Activated CD8-positive, alpha-beta memory T cell treated with anti-CD3 and anti-CD28 coated beads, Interleukin-2, amount 50 U/mL, for 4 hours (primary cell): ENCODE data around the gene SLC14A1.
"Not testable (repeated sequence)": the region's sequence is repeated elsewhere in the genome, so short reads cannot be mapped to it uniquely, and the experiment has no call there.

Experiments
- DNase-seq: peaks from one replicate; pipeline ENCODE4 v3.0.0-alpha.2; 2020

SLC14A1 gene

DNA sequence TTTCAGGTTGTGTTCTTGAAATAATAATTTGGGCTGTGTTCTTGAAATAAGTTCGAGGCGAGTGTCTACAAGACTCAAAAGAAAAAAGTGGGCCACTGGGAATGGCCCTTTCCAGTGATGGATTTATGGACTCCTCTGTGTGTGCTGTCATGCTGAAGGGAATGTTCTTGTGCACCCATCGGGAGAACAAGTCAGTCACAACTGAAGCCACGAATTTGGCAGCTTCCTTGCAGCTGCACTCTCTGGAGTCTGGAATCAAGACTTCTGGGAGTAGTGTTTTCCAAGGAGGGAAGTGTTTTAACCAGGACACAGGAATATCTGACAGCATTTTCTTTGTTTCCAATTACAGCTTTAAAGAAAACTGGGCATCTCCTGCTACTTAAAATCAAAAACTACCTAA is 620 bp downstream of the SLC14A1 start:
- DNase-seq, result no peak

DNA sequence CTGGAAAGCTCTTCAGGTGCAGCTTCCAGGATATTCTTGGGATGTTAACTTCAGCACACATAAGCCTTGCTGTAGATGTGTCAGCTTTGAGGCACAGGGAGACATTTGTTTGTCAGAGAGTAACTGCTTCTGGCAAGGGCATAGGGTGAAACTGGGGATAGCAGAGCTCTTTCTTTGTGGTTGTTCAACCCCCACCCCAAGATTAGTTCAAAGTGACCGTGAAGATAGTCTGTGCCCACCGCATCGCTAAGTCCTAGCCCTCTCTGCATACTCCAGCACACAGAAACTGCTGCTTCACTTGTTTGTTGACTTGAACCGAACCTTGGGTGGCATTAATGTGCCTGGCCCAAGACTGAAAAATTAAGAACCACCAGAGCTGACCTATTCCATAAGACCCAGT is 1.4 kb downstream of the SLC14A1 start:
- DNase-seq, result no peak

DNA sequence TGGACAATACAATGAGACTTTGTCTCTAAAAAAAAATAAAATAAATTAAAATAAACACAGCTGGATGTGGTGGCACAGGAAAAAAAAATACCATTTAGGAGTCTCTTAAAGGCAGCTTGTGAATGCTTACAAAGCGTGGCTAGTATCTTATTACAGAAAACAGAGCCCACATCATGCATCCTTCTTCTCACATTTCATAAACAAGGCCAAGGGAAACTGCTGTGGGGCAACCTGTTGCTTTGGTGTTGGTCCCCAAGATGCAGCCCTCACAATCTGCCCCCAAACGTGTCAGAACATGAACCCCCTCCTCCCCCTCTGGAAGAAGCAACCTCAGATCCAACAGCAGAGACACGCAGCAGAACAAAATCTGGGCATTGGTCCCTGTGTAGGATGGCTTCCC is 2.6 kb downstream of the SLC14A1 start:
- DNase-seq, result no peak

DNA sequence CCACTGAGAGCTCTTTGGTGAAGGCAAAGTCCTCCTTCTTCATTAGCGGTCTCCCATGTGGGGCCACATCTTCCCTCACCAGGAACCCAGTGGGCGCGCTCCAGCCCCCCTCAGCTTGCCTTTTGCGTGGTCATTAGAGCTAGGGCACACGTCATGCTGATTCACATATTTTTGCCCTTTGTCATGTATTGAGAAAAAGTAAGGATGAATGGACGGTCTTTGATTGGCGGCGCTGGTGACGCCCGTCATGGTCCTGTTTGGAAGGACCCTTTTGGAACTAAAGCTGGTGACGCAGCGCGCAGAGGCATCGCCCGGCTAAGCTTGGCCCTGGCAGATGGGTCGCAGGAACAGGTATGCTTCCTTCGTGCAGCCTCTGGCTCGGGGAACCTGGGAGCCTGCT is 3.1 kb downstream of the SLC14A1 start:
- no peak for DNase-seq

DNA sequence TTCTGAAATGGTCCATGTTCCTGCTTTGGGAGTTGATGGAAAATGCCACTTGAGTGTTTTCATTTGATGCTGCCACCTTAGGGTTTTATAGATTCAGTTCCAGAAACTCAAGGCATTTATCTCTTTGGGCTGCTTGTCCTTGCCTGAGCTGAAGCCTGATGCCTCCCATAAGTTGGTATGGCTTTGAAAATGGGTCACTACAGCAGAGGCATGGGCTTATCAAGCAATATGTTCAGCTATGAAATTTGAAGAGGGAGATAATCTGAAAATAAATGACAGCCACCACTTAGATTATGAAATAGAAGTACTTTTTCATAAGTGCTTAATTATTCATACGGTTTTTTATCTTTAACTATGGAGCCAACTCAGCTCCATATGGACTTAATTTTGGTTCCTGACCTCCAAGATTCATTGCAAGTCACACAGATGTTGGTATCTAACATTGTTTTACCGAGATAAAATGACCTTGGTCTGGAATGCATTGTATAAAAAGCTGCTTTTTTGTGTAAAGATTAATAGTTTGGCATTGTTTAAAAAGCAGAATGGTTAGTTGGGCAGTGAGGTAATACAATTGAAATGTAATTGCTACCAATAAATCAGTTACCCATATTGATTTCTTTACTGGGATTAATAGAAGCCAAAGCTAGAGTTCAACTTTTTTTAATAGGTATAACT is 4.5 kb downstream of the SLC14A1 start:
- no peak for DNase-seq

DNA sequence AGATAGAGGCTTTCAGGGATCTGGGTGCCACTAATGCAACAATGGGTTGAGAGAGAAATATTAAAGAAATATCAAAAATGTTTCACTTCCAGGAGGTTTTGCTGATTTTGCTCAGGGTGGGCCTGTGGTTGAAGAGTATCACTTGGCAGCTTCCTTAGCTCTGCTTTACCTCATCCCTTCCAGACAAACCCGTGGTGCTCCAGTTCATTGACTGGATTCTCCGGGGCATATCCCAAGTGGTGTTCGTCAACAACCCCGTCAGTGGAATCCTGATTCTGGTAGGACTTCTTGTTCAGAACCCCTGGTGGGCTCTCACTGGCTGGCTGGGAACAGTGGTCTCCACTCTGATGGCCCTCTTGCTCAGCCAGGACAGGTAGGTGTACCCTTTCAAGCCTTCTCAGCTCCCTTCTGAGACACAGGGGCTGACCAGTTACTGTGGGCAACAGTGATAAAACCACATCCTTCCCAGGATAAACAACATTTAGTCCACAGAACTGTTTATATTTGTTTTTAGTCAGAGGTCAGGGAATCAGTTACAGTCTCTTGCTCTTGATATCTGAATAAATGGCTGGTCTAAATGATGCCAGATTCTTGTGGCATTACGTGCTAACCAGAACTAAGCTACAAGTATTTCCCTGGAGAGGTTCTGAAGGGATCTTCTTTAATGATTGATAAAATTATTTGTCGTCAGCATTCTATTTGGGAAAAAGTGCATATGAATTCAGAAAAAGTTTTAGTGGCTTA is 7.0 kb downstream of the SLC14A1 start:
- no peak for DNase-seq

DNA sequence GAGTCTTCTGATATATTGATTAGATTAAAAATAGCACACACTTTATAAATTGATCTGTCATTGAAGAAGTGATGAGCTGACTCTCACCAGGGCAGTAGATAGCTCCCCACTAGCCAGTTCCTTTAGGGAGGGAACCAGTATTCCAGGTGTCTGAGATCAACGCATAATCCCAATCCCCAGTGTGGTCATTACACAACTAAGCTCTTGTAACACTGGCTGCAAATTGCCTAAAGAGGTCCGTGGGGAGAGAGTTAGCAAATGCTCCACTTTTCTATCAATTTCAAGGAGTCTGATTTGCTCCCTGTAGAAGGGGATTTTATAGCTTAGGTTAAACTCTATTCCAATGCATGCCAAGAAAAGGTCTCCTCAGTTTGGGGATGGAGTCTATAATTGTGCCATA is 7.7 kb downstream of the SLC14A1 start:
- no peak for DNase-seq

DNA sequence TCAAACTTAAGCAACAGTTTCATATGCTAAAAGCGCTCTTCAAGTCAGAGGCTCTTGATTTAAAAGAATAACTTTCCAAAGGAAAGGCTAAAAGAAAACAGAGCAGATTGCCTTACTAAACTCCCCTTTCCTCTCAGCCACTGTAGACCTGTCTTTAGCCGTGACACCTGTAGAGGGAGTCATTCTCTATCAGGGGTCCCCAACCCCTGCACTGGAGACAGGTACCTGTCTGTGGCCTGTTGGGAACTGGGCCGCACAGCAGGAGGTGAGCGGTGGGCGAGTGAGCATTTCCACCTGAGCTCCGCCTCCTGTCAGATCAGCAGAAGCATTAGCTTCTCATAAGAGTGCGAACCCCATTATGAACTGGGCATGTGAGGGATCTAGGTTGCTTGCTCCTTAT is 9.6 kb downstream of the SLC14A1 start:
- DNase-seq, result no peak

DNA sequence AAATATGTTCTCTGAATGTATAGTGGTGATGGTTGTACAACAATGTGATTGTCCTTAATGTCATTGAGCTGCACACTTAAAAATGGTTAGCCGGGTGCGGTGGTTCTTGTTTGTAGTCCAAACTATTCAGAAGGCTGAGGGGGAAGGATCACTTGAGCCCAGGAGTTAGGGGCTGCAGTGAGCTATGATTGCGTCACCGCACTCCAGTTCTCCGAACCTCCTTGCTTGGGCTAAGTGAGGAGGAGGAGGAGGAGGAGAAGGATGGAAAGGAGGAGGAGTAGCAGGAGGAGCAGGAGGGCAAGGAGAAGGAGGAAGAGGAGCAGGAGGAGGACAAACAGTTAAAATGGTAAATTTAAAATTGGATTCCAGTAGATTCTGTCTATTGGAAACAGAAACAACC is 10.5 kb downstream of the SLC14A1 start:
- no peak for DNase-seq

DNA sequence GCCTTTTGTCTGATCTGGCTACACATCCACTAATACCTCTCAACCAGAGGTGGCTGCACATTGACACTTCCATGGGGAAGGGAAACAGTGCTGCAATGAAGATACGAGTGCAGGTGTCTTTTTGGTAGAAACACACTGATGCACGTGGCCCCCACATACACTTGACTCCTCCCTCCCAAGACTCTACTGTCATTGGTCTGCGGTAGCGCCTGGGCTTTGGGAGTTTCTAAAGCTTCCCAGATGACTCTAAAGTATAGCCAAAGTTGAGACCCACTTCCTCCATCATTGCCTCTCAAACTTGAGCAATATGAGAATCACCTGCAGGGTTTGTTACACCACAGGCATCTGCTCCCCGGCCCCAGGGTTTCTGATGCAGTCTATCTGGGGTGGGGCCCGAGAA is 11.0 kb downstream of the SLC14A1 start:
- no peak for DNase-seq

DNA sequence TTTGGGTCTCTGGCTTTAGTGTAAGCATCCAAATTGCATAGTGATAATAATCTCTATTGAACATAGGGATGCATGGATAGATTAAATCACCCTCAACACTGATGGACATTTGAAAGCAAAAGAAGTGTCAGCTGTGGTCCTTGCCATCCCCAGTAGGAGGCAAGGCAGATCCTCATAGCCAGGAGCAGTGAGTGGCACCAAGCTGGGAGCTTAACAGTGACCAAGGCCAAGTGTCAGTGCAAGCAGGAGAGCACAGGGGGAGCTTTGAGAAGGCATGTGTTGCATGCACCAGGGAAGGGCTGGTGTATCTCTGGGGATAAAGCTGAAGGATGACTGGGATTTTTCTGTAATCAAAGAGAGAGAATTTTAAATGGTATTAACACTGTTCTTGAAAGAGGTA is 14.7 kb downstream of the SLC14A1 start:
- DNase-seq, result no peak

DNA sequence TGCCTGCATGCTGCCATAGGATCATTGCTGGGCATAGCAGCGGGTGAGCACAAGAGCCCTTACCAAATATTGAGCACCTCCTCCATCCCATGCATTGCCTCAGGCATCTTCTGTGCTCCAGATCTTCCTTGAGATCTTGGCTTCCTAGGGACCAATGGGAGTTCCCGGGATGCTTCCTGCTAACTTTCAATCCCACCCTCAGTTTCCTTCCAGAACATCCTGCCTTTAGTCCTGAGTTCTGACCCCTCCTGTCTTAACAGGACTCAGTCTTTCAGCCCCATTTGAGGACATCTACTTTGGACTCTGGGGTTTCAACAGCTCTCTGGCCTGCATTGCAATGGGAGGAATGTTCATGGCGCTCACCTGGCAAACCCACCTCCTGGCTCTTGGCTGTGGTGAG is 15.3 kb downstream of the SLC14A1 start:
- DNase-seq, result no peak

DNA sequence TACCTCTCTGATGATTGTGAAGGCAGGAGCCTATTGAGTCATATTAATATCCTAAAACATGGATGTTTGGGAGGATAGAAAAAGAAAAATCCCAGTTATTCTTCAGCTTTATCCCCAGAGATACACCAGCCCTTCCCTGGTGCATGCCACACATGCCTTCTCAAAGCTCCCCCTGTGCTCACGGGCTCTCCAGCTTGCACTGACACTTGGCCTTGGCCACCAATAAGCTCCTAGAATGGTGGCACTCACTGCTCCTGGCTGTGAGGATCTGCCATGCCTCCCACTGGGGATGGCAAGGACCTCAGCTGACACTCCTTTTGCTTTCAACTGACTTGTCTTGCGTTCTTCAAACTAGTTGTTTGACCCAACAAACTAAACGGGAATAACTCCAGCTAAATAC is 15.9 kb downstream of the SLC14A1 start:
- DNase-seq, result no peak

DNA sequence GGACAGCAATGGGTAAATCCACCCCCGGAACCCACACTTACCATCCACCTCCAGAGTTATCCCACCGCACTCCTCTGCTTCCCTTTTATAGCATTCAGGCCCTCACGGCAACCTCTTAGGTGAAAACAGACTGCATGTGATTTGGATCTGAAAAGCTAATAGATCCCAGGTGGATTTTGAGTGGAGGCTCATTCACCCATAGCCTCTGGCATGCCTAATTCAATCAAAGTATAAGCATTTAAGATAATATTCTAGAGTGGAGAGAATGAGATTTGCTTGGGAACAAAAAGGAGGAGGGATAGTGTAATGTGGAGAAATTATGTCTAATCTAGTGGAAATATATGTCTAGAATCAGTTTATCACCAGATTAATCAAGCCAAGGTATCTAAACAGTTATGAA is 17.1 kb downstream of the SLC14A1 start:
- DNase-seq, result no peak

DNA sequence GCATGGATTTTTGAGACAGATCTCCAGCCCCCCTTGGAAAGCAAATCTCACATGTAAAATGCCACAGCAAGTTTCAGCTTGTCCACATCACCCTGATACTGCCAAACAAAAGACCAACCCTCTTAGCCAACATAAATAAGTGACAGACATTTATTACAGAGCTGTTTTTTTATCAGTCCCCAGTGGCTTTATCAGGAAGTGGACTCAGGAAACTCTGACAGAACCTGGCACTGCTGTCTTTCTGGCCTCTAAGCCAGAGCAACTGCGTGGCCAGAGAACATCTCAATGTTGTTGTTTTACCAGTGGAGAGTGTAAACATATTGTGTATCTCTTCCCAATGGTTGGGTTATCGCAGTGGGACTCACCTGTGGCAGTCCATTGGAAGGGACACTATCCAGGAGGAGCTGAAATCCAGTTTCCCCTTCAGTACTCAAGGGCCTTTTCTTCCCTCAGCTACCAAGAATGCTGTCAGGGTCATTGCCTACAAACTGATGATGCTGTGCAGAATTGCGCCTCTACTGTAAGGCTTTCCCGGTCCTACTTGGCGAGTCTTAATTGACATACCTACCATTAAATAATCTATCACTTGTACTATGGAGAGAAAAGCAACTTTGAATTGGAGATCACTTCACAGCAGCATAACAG is 22.0 kb downstream of the SLC14A1 start:
- DNase-seq, result no peak

DNA sequence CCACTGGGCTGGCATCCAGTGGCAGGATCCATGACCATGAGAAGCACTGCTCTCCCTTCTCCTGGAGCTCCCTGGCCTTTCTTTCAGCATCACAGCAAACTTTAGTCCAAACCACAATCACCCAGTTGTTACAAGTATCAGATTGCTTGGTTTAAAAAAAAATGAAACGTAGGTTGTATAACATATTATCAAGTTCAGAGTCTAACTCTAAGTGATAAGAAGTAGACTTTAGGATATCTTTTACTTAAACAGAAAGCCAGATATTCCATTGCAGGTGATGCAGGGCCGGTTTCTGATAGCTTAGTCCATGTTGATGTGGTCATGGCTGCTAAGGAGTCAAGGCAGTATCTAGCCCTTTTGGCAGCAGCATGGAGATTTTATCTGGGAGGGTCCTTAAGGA is 24.5 kb downstream of the SLC14A1 start:
- no peak for DNase-seq

DNA sequence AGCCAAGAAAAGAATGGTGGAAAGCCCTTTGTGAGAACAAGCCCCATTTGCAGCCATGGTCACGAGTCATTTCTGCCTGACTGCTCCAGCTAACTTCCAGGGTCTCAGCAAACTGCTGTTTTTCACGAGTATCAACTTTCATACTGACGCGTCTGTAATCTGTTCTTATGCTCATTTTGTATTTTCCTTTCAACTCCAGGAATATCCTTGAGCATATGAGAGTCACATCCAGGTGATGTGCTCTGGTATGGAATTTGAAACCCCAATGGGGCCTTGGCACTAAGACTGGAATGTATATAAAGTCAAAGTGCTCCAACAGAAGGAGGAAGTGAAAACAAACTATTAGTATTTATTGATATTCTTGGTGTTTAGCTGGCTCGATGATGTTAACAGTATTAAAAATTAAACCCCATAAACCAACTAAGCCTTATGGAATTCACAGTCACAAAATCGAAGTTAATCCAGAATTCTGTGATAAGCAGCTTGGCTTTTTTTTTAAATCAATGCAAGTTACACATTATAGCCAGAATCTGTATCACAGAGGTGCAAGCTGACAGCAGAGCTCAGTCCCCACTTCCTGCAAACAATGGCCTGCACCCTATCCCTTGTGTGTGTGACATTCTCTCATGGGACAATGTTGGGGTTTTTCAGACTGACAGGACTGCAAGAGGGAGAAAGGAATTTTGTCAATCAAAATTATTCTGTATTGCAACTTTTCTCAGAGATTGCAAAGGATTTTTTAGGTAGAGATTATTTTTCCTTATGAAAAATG is 26.1 kb downstream of the SLC14A1 start:
- no peak for DNase-seq

DNA sequence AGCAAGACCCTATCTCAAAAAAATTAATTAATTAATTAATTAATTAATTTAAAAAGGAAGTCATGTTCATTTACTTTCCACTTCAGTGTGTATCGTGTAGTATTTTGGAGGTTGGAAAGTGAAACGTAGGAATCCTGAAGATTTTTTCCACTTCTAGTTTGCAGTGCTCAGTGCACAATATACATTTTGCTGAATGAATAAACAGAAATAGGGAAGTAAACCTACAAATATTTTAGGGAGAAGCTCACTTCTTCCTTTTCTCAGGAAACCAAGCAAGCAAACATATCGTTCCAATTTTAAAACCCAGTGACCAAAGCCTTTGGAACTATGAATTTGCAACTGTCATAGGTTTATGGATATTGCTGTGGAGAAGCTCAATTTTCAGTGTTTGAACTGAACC is 27.8 kb downstream of the SLC14A1 start:
- no peak for DNase-seq

DNA sequence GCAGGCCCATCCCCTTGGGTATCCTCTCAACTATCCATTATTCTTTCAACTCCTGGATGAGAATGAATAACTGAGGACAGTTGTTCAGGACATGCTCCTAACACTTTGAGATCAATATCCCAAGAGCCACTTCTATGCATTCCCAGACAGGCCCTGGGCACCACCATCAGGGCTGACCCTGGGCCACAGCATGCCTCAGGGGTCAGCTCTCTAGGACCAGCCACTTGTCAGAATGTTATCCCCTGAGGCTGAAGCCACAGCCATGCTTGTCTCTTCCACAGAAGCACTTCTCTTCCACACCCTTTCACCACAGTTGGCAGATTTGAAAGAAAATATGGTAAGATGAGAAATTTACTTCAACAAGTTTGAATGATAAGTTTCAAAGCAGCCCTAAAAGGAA is 28.7 kb downstream of the SLC14A1 start:
- no peak for DNase-seq

DNA sequence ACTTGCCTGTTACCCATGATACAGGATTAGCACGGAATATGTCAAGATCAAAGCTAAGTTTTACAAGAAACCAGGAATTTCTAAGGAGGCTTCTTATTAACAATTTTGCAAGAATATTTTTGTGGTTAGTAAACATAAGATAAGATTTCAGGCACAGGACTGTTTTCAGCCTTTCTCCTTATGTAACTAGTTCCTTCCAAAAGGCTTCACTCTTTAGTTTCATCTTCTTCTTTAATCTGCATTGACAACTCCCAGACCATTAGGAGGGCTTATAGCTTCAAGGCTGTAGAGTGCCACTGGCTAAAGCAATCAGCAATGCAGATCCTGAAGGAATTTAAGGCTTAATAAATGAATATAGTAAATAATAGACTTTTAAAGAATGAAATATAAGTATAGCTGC is 29.3 kb downstream of the SLC14A1 start:
- no peak for DNase-seq

DNA sequence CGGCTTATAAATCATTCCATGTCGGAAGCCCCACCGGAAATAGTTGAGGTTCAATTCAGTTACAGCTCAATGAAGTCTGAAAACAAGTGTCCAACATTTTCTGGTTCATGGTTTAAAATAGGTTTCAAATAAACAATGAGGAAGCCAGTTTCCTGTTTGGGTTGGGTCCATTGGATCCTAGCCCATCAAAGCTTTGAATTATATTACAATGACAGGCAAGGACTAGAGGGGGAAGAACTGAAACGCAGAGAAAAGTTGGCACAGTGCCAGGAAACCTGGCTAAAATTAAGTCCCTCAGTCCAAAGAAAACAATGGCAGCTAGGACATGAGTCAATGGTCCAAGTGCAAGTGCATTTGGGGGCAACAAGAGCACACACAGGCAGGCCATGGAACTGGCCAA is 32.0 kb downstream of the SLC14A1 start:
- no peak for DNase-seq

DNA sequence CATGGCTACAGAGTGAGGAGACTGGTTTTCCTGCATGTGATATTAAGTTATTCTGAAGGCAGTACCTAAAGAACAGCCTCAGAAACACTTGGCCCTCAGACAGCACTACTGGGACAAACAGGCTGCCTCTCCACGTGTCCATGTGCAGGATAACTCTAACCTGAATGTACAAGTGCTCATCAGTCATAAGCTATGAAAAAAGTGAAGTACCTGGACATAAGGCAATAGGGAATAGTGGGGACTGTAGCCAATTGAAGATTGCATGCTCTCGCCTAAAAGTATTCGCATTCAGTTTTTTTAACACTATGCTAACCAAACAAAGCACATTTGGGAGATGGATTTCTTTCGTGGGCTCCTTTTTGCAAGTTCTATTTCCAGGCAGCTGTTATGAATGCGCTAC is 33.0 kb downstream of the SLC14A1 start:
- DNase-seq, result no peak

DNA sequence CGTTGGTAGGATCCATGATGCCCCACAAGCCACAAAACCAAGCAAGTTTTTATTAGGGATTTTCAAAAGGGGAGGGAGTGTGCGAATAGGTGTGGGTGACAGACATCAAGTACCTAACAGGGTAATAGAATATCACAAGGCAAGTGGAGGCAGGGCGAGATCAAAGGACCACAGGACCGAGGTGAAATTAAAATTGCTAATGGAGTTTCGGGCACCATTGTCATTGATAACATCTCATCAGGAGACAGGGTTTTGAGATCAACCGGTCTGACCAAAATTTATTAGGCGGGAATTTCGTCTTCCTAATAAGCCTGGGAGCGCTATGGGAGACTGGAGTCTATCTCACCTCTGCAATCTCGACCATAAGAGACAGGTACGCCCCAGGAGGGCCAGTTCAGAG is 33.7 kb downstream of the SLC14A1 start:
- DNase-seq, result not testable (repeated sequence)
